Cardiac muscle cell (in vitro differentiated cells and primary cell): ENCODE results near the gene KRT73. TPM values are rescaled to one million over a fixed set of nuclear protein-coding genes. Genes with fewer than 3 reads are reported as not detected.

Experiments
- DNase-seq, 2 donors: peaks; one replicate each; pipeline versions ENCODE4 v3.0.0 to v3.0.0-alpha.2; 2010 to 2017; ENCODE audit warnings: low read depth in 1 of 2, low spot score in 1 of 2
- H3K27ac ChIP-seq: fragments of 200-600 bp; sonication (generic); 2 replicates; pipeline ENCODE4 v1.5.1; 2016
- H3K27me3 ChIP-seq: fragments of 200-600 bp; sonication (generic); 2 replicates; pipeline ENCODE4 v1.6.0; 2016; ENCODE audit warnings: control low read depth
- H3K36me3 ChIP-seq: fragments of 200-600 bp; sonication (generic); 2 replicates; pipeline ENCODE4 v1.5.1; 2016; ENCODE audit warnings: control low read depth
- H3K4me1 ChIP-seq: fragments of 200-600 bp; sonication (generic); 2 replicates; pipeline ENCODE4 v1.8.1; 2017; ENCODE audit warnings: low read depth, mild to moderate bottlenecking, mixed run types
- H3K4me3 ChIP-seq: fragments of 200-600 bp; sonication (generic); 2 replicates; pipeline ENCODE4 v1.5.1; 2016; ENCODE audit warnings: mild to moderate bottlenecking
- H3K9me3 ChIP-seq: fragments of 200-600 bp; sonication (generic); 2 replicates; pipeline ENCODE4 v1.5.1; 2017; ENCODE audit warnings: low read depth, mild to moderate bottlenecking, control low read depth
- CTCF ChIP-seq: IDR thresholded peaks from 2 replicates; pipeline ENCODE4 v1.5.1; 2012; ENCODE audit warnings: low read depth, mild to moderate bottlenecking, low read length
- polyA plus RNA-seq: library from polyadenylated mRNA; unstranded; fragments of >200 nt; fragmentation: Nextera tagmentation; extraction: Ambion mirVana; gene quantifications from 2 replicates; pipeline ENCODE4 v1.2.1, GENCODE V29; 2016
- total RNA-seq: library from RNA; depleted of rRNA; stranded (reverse); fragments of >200 nt; gene quantifications from 2 replicates; pipeline ENCODE4 v1.2.3, GENCODE V29; 2016

KRT73 gene
- total and polyA plus RNA-seq, 2 experiments from 2014 or later = not detected

- no peak for TF ChIP-seq CTCF
- DNase-seq = no peak
- Histone ChIP-seq H3K4me1 (no peaks in the 10 kb centered on the region), H3K27ac (no peak overlapping the region), H3K27me3 (peaks cover 33% of the 10 kb centered on the region), H3K4me3 (no peak overlapping the region), H3K9me3 (no peaks in the 10 kb centered on the region), H3K36me3 (no peaks in the 10 kb centered on the region)
These were observed 12.3 kb downstream of the KRT73 start for GRCh38 chr12:52606096-52606495.

- Histone ChIP-seq H3K4me1 (no peaks in the 10 kb centered on the region), H3K36me3 (no peaks in the 10 kb centered on the region), H3K4me3 (no peak overlapping the region), H3K27me3 (peaks cover 27% of the 10 kb centered on the region), H3K27ac (no peak overlapping the region), H3K9me3 (no peaks in the 10 kb centered on the region)
- no peak for DNase-seq
- no peak for TF ChIP-seq CTCF
These were observed 12.8 kb downstream of the KRT73 start for GRCh38 chr12:52605542-52605941.

- no peaks in the 10 kb centered on the region for H3K9me3 ChIP-seq
- H3K27me3 ChIP-seq = peaks cover 20% of the 10 kb centered on the region
- no peak for TF ChIP-seq CTCF
- H3K36me3 ChIP-seq = no peaks in the 10 kb centered on the region
- DNase-seq = no peak
- H3K4me1 ChIP-seq = no peaks in the 10 kb centered on the region
- H3K27ac ChIP-seq = no peak overlapping the region
- no peak overlapping the region for H3K4me3 ChIP-seq
These were observed 13.5 kb downstream of the KRT73 start for GRCh38 chr12:52604859-52605258.

GRCh38 chr12:52603314-52603713, 15.0 kb downstream of the KRT73 start:
- no peaks in the 10 kb centered on the region for H3K36me3 ChIP-seq
- H3K27me3 ChIP-seq = peaks cover 19% of the 10 kb centered on the region
- H3K4me3 ChIP-seq = no peak overlapping the region
- TF ChIP-seq CTCF = no peak
- DNase-seq = no peak
- H3K27ac ChIP-seq = no peak overlapping the region
- no peaks in the 10 kb centered on the region for H3K4me1 ChIP-seq
- H3K9me3 ChIP-seq = no peaks in the 10 kb centered on the region

- no peak overlapping the region for H3K4me3 ChIP-seq
- peaks cover 21% of the 10 kb centered on the region for H3K27me3 ChIP-seq
- H3K27ac ChIP-seq = no peak overlapping the region
- no peaks in the 10 kb centered on the region for H3K4me1 ChIP-seq
- no peak for DNase-seq
- no peak for TF ChIP-seq CTCF
- H3K9me3 ChIP-seq = no peaks in the 10 kb centered on the region
- H3K36me3 ChIP-seq = no peaks in the 10 kb centered on the region
These were observed 15.8 kb downstream of the KRT73 start for GRCh38 chr12:52602552-52602951.

- Histone ChIP-seq H3K9me3 (no peaks in the 10 kb centered on the region), H3K36me3 (no peaks in the 10 kb centered on the region), H3K4me1 (no peaks in the 10 kb centered on the region), H3K27me3 (peaks cover 20% of the 10 kb centered on the region), H3K4me3 (no peak overlapping the region), H3K27ac (no peak overlapping the region)
- DNase-seq = no peak
- TF ChIP-seq CTCF = no peak
These were observed 16.7 kb downstream of the KRT73 start for GRCh38 chr12:52601671-52602070.
